ENCODE data around the gene TATDN2.
"Not testable (repeated sequence)": the region's sequence is repeated elsewhere in the genome, so short reads cannot be mapped to it uniquely, and the experiment has no call there.

TATDN2 gene

DNA sequence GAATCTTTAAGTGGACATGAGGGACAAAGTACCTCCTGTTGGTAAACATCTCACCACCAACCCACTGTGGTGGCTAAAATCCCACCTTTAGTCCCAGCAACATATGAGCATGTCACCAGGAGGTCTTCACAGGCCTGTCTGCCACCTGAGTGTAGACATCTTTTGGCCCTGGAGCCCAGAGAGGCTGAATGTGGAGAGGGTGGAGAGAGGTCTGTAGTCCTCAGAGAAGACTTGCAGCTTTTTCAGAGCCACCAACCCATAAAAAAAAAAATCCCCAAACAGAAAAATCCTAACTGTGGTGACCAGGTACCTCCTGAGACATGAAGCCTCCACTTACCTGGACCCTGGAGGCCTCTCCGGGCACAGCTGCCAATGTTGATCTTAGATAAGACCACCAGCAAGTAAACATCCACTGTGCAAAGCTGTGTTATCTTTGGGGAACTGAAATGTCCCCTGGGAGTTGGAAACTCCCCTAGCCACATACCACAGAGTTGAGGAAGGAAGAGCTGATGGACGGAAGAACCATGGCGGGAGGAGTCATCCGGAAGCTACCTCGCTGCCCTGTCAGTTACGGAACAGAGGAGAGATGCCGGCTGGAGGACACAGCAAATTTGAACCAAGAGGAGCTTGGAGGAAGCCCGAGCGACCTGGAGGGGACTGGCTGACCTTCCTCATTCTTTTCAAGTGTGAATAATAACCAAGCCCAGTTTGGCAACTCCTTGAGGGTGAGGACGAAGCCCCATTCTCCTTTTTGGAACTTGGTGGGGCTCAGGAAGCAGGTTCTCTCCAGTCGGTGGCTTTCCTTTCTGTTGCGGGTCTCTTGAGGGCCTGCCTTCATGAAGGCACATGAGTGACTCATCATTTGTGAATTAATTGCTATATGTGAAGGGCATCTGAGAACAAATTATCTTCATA is 44.5 kb downstream of the TATDN2 start, which contains the start of gene GHRL:
Gene GHRL, minus strand, starts transcription at position 443 of the 915 bp plus-strand sequence. CDS start 2,767 bp downstream, outside the sequence.
- H3K36me3 ChIP-seq (ENCODE audit: insufficient read depth, low read length) = no peaks in the 10 kb centered on the region
- TF ChIP-seq EZH2 (IDR thresholded peaks at IDR 0.05) (no peak), FOXP2 (optimal IDR thresholded peaks at IDR 0.05; ENCODE audit: control extremely low read depth, extremely low read length, insufficient read depth) (no peak), POLR2AphosphoS5 (IDR thresholded peaks at IDR 0.05; ENCODE audit: borderline replicate concordance, low read depth, low read length) (no peak)
- DNase-seq (ENCODE audit: low read depth, low spot score) = no peak
- H3K4me3 ChIP-seq = no peak within 1 kb of the TSS
- no peak within 1 kb of the TSS for H3K9ac ChIP-seq (ENCODE audit: insufficient read length)
- no peaks in the 10 kb centered on the region for H3K9me3 ChIP-seq (ENCODE audit: low read depth, low read length)
- no peak within 1 kb of the TSS for H3K27ac ChIP-seq

DNA sequence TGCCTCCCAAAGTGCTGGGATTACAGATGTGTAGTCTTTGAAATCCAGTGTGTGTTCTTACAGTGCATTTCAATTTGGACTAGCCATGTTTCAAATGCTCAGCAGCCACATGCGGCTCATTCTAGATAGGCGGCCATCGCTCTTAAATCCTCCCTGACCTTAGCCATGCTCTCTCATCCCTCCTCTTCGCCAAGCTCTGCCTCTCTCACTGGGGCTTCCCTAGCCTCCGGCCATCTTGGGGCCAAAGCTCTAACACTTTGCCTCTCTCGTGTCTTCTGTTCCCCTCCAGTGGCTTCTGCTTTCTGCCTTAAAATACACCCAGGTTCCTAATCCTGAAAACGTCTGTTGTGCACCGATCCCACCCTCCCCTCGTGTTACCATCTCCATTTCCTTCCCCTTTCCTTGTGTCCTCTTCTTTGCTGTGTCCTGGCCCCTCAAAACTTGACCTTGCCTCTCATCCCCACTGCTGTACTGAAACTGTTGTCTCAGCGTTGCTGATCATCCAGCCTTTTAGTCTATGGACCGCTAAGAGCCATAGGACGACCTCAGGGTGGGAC is 45.8 kb downstream of the TATDN2 start:
- no peaks in the 10 kb centered on the region for H3K9me3 ChIP-seq (ENCODE audit: low read depth, low read length)
- H3K27ac ChIP-seq = no peak overlapping the region
- no peaks in the 10 kb centered on the region; the same call in 1 of the 2 replicates for H3K36me3 ChIP-seq (ENCODE audit: insufficient read depth, low read length)
- H3K4me3 ChIP-seq = no peak overlapping the region
- TF ChIP-seq EZH2 (IDR thresholded peaks at IDR 0.05) = no peak
- no peak for TF ChIP-seq POLR2AphosphoS5 (IDR thresholded peaks at IDR 0.05; ENCODE audit: borderline replicate concordance, low read depth, low read length)
- no peak for TF ChIP-seq FOXP2 (optimal IDR thresholded peaks at IDR 0.05; ENCODE audit: control extremely low read depth, extremely low read length, insufficient read depth)
- DNase-seq (ENCODE audit: low read depth, low spot score) = no peak
- no peak overlapping the region for H3K9ac ChIP-seq (ENCODE audit: insufficient read length)

DNA sequence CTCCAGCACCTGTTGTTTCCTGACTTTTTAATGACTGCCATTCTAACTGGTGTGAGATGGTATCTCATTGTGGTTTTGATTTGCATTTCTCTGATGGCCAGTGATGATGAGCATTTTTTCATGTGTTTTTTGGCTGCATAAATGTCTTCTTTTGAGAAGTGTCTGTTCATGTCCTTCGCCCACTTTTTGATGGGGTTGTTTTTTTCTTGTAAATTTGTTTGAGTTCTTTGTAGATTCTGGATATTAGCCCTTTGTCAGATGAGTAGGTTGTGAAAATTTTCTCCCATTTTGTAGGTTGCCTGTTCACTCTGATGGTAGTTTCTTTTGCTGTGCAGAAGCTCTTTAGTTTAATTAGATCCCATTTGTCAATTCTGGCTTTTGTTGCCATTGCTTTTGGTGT is 49.8 kb downstream of the TATDN2 start:
- H3K27ac ChIP-seq; H3K9me3 ChIP-seq (ENCODE audit: low read depth, low read length); H3K9ac ChIP-seq (ENCODE audit: insufficient read length); DNase-seq (ENCODE audit: low read depth, low spot score); H3K4me3 ChIP-seq; H3K36me3 ChIP-seq (ENCODE audit: insufficient read depth, low read length): not testable (repeated sequence)

DNA sequence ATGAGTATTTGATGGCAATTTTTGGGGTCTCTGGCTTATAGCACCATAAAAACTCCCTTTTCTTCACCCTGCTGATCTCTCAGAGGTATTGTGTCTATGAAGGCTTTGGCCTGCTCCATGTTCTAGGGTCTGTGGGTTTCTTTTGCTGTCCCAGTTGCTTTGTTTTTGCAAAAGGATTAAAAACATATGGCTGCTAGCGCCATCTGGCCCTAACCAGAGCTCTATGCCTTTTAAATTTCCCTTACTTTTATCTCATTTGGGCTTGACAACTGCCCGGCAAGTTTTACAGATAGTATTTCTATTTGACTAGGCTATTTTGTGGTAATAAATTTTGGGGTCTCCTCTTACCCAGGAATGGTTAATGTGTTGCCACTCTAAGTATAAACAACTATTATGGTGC is 50.9 kb downstream of the TATDN2 start:
- H3K27ac ChIP-seq = no peak overlapping the region
- H3K36me3 ChIP-seq (ENCODE audit: insufficient read depth, low read length) = peaks cover 8% of the 10 kb centered on the region; the same call in 1 of the 2 replicates
- no peak overlapping the region for H3K4me3 ChIP-seq
- H3K9me3 ChIP-seq (ENCODE audit: low read depth, low read length) = no peaks in the 10 kb centered on the region
- TF ChIP-seq FOXP2 (optimal IDR thresholded peaks at IDR 0.05; ENCODE audit: control extremely low read depth, extremely low read length, insufficient read depth) = no peak
- no peak for DNase-seq (ENCODE audit: low read depth, low spot score)
- H3K9ac ChIP-seq (ENCODE audit: insufficient read length) = no peak overlapping the region

DNA sequence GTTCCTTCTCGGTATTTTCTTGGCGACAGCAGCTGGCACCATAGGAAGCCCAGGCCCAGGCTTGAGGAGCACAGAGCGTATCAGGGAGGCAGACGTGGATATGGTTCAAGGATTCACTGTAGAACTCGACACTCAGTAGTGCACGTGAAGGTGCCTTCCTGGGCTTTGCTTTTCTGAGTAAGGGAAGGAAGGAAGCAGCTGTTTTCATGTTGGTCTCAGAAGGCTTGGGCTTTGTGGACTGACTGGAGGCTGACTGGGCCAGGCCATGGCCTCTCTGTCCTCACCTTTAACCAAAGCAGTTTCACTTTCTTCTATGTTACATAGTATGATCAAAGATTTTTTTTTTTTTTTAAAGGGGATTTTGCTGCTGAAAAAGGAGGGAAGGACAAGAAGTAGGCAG is 51.4 kb downstream of the TATDN2 start:
- H3K27ac ChIP-seq = no peak overlapping the region
- no peak overlapping the region for H3K9ac ChIP-seq (ENCODE audit: insufficient read length)
- H3K9me3 ChIP-seq (ENCODE audit: low read depth, low read length) = no peaks in the 10 kb centered on the region
- no peak overlapping the region for H3K4me3 ChIP-seq
- no peak for TF ChIP-seq EZH2 (IDR thresholded peaks at IDR 0.05)
- TF ChIP-seq POLR2AphosphoS5 (IDR thresholded peaks at IDR 0.05; ENCODE audit: borderline replicate concordance, low read depth, low read length) = no peak
- no peak for TF ChIP-seq FOXP2 (optimal IDR thresholded peaks at IDR 0.05; ENCODE audit: control extremely low read depth, extremely low read length, insufficient read depth)
- H3K36me3 ChIP-seq (ENCODE audit: insufficient read depth, low read length) = peaks cover 8% of the 10 kb centered on the region; the same call in 1 of the 2 replicates
- DNase-seq (ENCODE audit: low read depth, low spot score) = no peak

DNA sequence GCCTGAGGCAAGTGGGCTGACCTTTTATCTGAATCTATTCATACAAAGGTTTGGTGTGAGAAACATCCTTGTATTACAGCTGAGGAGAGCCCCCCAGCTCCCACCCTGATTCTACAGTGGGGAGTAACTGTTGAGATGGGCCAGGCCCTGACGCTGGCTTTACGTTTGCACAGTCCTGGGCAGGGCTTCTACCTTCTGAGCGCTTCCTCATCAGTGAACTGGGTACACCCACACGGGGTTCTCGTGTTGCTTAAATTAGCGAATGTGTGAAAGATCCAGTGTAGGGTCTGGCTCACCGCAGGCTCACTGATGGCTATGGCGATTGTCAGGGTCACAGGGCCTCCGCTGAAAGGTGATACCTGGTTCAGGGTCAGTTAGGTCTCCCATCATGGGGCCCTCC is 51.8 kb downstream of the TATDN2 start:
- H3K9ac ChIP-seq (ENCODE audit: insufficient read length) = no peak overlapping the region
- no peak overlapping the region for H3K4me3 ChIP-seq
- TF ChIP-seq POLR2AphosphoS5 (IDR thresholded peaks at IDR 0.05; ENCODE audit: borderline replicate concordance, low read depth, low read length) (no peak), EZH2 (IDR thresholded peaks at IDR 0.05) (no peak), FOXP2 (optimal IDR thresholded peaks at IDR 0.05; ENCODE audit: control extremely low read depth, extremely low read length, insufficient read depth) (no peak)
- no peak overlapping the region for H3K27ac ChIP-seq
- H3K36me3 ChIP-seq (ENCODE audit: insufficient read depth, low read length) = peaks cover 8% of the 10 kb centered on the region; the same call in 1 of the 2 replicates
- no peak for DNase-seq (ENCODE audit: low read depth, low spot score)
- no peaks in the 10 kb centered on the region for H3K9me3 ChIP-seq (ENCODE audit: low read depth, low read length)

DNA sequence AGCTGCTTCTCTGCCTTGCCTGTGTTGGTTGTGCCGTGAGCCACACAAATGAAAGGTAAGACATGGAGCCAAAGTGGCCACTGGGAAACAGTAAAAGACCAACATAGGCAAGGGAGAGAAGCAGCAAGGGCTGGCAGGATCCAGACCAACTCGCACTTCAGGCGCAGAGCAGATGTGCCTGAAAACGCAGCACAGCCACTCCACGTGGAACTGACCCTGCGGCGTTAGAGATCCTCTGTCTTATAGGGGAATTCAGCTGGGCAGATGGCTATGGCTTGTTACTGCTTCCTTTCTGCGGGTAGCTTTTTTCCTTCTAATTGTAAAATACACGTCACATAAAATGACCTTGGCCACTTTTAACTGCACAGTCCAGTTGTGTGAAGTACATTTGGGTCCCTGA is 54.8 kb downstream of the TATDN2 start:
- Histone ChIP-seq H3K27ac (no peak overlapping the region), H3K9ac (ENCODE audit: insufficient read length) (no peak overlapping the region), H3K4me3 (no peak overlapping the region), H3K9me3 (ENCODE audit: low read depth, low read length) (no peaks in the 10 kb centered on the region), H3K36me3 (ENCODE audit: insufficient read depth, low read length) (peaks cover 8% of the 10 kb centered on the region; the same call in 1 of the 2 replicates)
- no peak for DNase-seq (ENCODE audit: low read depth, low spot score)
- TF ChIP-seq FOXP2 (optimal IDR thresholded peaks at IDR 0.05; ENCODE audit: control extremely low read depth, extremely low read length, insufficient read depth) = no peak
- no peak for TF ChIP-seq EZH2 (IDR thresholded peaks at IDR 0.05)
- TF ChIP-seq POLR2AphosphoS5 (IDR thresholded peaks at IDR 0.05; ENCODE audit: borderline replicate concordance, low read depth, low read length) = no peak

DNA sequence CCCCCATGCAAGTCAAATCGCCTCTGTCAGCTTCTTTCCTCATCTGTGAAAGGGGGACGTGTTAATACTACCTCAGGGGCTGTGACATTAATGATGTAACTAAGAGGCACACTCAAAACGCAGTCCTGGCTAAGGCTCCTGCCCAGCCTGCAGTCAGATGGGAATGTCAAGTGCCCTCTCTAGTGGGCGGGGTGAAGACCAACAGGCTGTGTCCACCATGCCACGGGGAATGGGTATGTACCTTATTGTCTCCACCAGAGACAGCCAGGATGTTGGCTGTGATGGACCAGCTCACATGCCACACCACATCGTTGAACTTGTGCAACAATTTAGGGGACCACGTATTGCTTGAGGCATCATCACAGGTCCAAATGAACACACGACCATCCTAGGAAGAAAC is 55.5 kb downstream of the TATDN2 start:
- TF ChIP-seq POLR2AphosphoS5 (IDR thresholded peaks at IDR 0.05; ENCODE audit: borderline replicate concordance, low read depth, low read length) = no peak
- TF ChIP-seq EZH2 (IDR thresholded peaks at IDR 0.05) = no peak
- no peak for TF ChIP-seq FOXP2 (optimal IDR thresholded peaks at IDR 0.05; ENCODE audit: control extremely low read depth, extremely low read length, insufficient read depth)
- H3K4me3 ChIP-seq = no peak overlapping the region
- no peaks in the 10 kb centered on the region for H3K9me3 ChIP-seq (ENCODE audit: low read depth, low read length)
- H3K36me3 ChIP-seq (ENCODE audit: insufficient read depth, low read length) = peaks cover 8% of the 10 kb centered on the region; the same call in 1 of the 2 replicates
- H3K9ac ChIP-seq (ENCODE audit: insufficient read length) = no peak overlapping the region
- no peak overlapping the region for H3K27ac ChIP-seq
- no peak for DNase-seq (ENCODE audit: low read depth, low spot score)
